T-helper 17 cell (primary cell): ENCODE data around the gene VSX1. TPM values are rescaled to one million over a fixed set of nuclear protein-coding genes. Genes with fewer than 3 reads are reported as not detected.
A peak's percentile ranks its signal among the peaks of the same experiment; 100 is the strongest.

Source experiments
- ATAC-seq: fragments of 150-1000 bp; cut with Tn5 transposase; 2 replicates; pipeline ENCODE4 v1.10.0; 2021; ENCODE audit warnings: mild to moderate bottlenecking, moderate library complexity
- DNase-seq, 3 donors: peaks; one replicate each; pipeline versions ENCODE4 v3.0.0 to v3.0.0-alpha.2; 2020 to 2021
- H3K9me3 ChIP-seq: one replicate; pipeline ENCODE4 v1.7.0; 2013; ENCODE audit warnings: low read length, mild to moderate bottlenecking; ENCODE audit not compliant: control insufficient read depth, poor library complexity, severe bottlenecking
- H3K27ac Mint-ChIP-seq: one replicate; pipeline ENCODE4 v1.8.0; 2022; ENCODE audit warnings: mild to moderate bottlenecking, moderate library complexity, mixed read lengths
- H3K27me3 Mint-ChIP-seq: one replicate; pipeline ENCODE4 v1.8.0; 2022; ENCODE audit warnings: mixed read lengths
- H3K36me3 Mint-ChIP-seq: one replicate; pipeline ENCODE4 v1.8.0; 2022; ENCODE audit warnings: low read depth, mixed read lengths
- H3K4me1 Mint-ChIP-seq: one replicate; pipeline ENCODE4 v1.8.0; 2022; ENCODE audit warnings: mild to moderate bottlenecking, mixed read lengths
- H3K4me3 Mint-ChIP-seq: one replicate; pipeline ENCODE4 v1.8.0; 2022; ENCODE audit warnings: mild to moderate bottlenecking, moderate library complexity, mixed read lengths
- total RNA-seq, 4 donors: library from RNA in 2 of 4; stranded (reverse) in 2 of 4; gene quantifications; one replicate each; pipeline ENCODE4 v1.2.3 and lab custom pipeline; 2022 to 2026

VSX1 gene
- total RNA-seq, 2 donors from 2014 or later: not detected

GRCh38 chr20:25067102-25067987 is 14.6 kb downstream of the VSX1 start:
- Mint-ChIP-seq H3K27ac (no peak overlapping the region), H3K27me3 (peaks cover 58% of the 10 kb centered on the region), H3K36me3 (no peaks in the 10 kb centered on the region), H3K4me1 (peaks cover 15% of the 10 kb centered on the region), H3K4me3 (no peak overlapping the region)
- H3K9me3 ChIP-seq: no peaks in the 10 kb centered on the region
- DNase-seq (no peak), ATAC-seq (no peak)

GRCh38 chr20:25066386-25066785 is 15.6 kb downstream of the VSX1 start:
- H3K27me3 Mint-ChIP-seq: peaks cover 48% of the 10 kb centered on the region
- no peaks in the 10 kb centered on the region for H3K9me3 ChIP-seq
- no peak overlapping the region for H3K4me3 Mint-ChIP-seq
- no peaks in the 10 kb centered on the region for H3K36me3 Mint-ChIP-seq
- ATAC-seq (no peak), DNase-seq (no peak)
- peaks cover 15% of the 10 kb centered on the region for H3K4me1 Mint-ChIP-seq
- peak overlapping the region; percentile 73 for H3K27ac Mint-ChIP-seq

- no peaks in the 10 kb centered on the region for H3K9me3 ChIP-seq
- Mint-ChIP-seq H3K27ac (peak overlapping the region; percentile 73), H3K36me3 (no peaks in the 10 kb centered on the region), H3K4me3 (no peak overlapping the region), H3K4me1 (peaks cover 18% of the 10 kb centered on the region), H3K27me3 (peaks cover 42% of the 10 kb centered on the region)
- peak; percentile 80 for ATAC-seq
- peak; percentile 38 to 54 (median 47) for DNase-seq
Measured at GRCh38 chr20:25065625-25066338, 16.2 kb downstream of the VSX1 start.

DNA sequence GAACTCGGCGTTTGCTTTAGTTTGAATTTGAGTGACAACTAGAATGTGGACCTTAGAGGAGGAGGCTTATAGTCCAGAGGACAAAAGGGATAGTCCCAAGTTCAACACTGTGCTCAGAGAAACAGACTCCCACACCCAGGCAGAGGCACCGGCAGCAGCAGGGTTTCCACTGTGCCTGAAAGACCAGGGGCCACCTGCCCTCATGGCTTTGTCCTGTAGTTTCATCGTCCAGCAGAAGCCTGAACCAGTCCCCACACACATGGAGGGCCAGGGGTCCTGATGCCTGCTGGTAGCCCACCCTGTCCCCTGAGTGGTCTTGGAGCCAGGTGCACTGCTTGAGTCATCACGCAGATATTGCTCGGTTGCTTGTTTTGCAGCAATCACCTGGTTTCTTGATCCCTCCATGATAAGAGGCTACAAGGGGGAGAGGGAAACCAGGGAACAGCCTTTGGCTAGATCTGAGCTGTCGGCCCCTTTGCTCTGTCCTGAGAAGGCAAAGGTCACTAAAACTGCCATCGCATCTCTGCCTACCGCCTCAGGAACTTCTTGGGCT is 16.8 kb downstream of the VSX1 start:
- no peaks in the 10 kb centered on the region for H3K9me3 ChIP-seq
- Mint-ChIP-seq H3K27me3 (peaks cover 36% of the 10 kb centered on the region), H3K27ac (no peak overlapping the region), H3K4me1 (peaks cover 22% of the 10 kb centered on the region), H3K36me3 (no peaks in the 10 kb centered on the region), H3K4me3 (no peak overlapping the region)
- ATAC-seq: no peak
- DNase-seq: peak in 1 of 3 donors; percentile 6

GRCh38 chr20:25064561-25065071 is 17.3 kb downstream of the VSX1 start:
- ATAC-seq: no peak
- Mint-ChIP-seq H3K27ac (no peak overlapping the region), H3K4me1 (peaks cover 19% of the 10 kb centered on the region), H3K4me3 (no peak overlapping the region), H3K36me3 (no peaks in the 10 kb centered on the region), H3K27me3 (peaks cover 31% of the 10 kb centered on the region)
- peak in 1 of 3 donors; percentile 1 for DNase-seq
- no peaks in the 10 kb centered on the region for H3K9me3 ChIP-seq

DNA sequence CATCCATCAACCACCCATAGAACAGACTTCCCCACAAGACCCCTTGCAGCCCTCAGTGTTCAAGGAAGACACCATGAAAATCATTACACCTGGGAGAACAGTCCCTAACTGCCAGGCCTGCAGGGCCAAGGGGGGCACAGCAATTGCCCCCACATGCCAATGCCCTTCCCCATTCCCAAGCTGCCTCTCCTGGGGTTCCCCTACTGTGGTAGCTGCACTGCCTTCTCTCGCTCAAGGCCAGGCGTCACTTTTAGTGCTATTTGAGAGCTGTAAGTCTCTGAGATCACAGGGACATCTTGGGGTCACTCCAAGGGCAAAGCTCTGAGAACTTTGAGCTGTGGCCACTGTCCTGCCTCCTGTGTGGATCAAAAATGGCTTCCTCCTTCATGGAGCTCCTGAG is 18.0 kb downstream of the VSX1 start:
- H3K27me3 Mint-ChIP-seq: peaks cover 25% of the 10 kb centered on the region
- H3K4me1 Mint-ChIP-seq: peaks cover 20% of the 10 kb centered on the region
- DNase-seq (no peak), ATAC-seq (no peak)
- no peak overlapping the region for H3K27ac Mint-ChIP-seq
- H3K9me3 ChIP-seq: no peaks in the 10 kb centered on the region
- H3K36me3 Mint-ChIP-seq: no peaks in the 10 kb centered on the region
- H3K4me3 Mint-ChIP-seq: no peak overlapping the region

GRCh38 chr20:25063546-25063945 is 18.4 kb downstream of the VSX1 start:
- no peak for ATAC-seq
- no peak overlapping the region for H3K27ac Mint-ChIP-seq
- peak in 1 of 3 donors; percentile 5 for DNase-seq
- peaks cover 22% of the 10 kb centered on the region for H3K4me1 Mint-ChIP-seq
- H3K36me3 Mint-ChIP-seq: no peaks in the 10 kb centered on the region
- H3K27me3 Mint-ChIP-seq: peaks cover 25% of the 10 kb centered on the region
- H3K9me3 ChIP-seq: no peaks in the 10 kb centered on the region
- no peak overlapping the region for H3K4me3 Mint-ChIP-seq

DNA sequence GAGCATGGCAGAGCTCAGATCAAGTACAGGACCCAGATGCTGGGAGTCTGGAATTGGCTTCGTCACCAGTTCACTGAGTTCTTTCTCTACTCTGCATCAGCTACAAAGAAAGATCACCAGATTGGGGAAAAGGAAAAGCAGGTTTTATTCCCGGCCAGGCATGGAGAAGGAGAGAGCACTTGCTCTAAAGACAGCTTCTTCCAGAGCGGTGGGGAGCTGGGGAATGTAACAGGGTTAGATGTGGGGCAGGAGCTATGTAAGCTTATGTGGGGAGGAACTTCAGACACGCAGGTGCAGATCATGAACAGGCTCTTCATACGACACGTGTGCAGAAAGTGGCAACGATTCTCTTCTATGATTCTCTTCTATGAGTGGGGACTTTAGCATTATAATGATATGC is 19.1 kb downstream of the VSX1 start:
- H3K9me3 ChIP-seq: no peaks in the 10 kb centered on the region
- peaks cover 22% of the 10 kb centered on the region for H3K4me1 Mint-ChIP-seq
- H3K4me3 Mint-ChIP-seq: no peak overlapping the region
- ATAC-seq (no peak), DNase-seq (no peak)
- peaks cover 25% of the 10 kb centered on the region for H3K27me3 Mint-ChIP-seq
- no peaks in the 10 kb centered on the region for H3K36me3 Mint-ChIP-seq
- H3K27ac Mint-ChIP-seq: no peak overlapping the region

GRCh38 chr20:25061821-25062530 is 20.0 kb downstream of the VSX1 start:
- Mint-ChIP-seq H3K27me3 (peaks cover 25% of the 10 kb centered on the region), H3K4me1 (peaks cover 22% of the 10 kb centered on the region), H3K36me3 (no peaks in the 10 kb centered on the region), H3K27ac (peak overlapping the region; percentile 87), H3K4me3 (no peak overlapping the region)
- DNase-seq (peak in 1 of 3 donors; percentile 6), ATAC-seq (no peak)
- no peaks in the 10 kb centered on the region for H3K9me3 ChIP-seq

DNA sequence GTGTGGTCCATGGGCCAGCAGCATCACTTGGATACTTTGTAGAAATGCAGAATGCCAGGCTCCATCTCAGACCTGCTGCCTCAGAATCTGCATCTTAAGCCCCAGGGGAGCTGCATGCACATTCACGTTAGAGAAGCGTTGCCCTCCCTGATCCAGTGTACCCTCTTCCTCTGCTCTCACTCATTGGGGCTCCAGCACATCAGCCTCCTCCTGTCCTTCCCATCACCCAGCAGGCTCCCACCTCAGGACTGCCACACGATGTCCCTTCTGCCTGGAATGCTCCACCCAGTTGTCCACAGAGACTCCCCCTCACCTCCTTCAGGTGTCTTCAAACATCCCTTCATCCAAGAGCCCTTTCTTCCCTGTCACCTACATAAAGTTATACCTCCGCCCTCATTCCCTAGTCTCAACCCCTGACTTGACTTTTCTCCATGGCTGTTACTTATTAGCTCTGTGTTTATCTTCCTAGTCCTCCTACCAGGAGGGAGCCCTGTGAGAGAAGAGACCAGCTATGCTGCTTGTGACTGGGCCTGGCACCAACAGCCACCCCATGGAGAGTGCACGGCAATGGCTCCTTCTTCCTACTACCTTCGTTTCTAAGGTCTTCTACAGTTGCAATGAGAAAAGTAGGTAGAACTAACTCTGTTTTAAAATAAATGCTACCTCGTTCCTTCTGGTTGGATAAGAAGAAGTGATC is 20.7 kb downstream of the VSX1 start:
- no peaks in the 10 kb centered on the region for H3K36me3 Mint-ChIP-seq
- ATAC-seq (no peak), DNase-seq (peak in 1 of 3 donors; percentile 1)
- H3K9me3 ChIP-seq: no peaks in the 10 kb centered on the region
- H3K4me3 Mint-ChIP-seq: peak overlapping the region; percentile 59
- H3K27ac Mint-ChIP-seq: peak overlapping the region; percentile 87
- H3K27me3 Mint-ChIP-seq: peaks cover 24% of the 10 kb centered on the region
- H3K4me1 Mint-ChIP-seq: peaks cover 25% of the 10 kb centered on the region

- peaks cover 26% of the 10 kb centered on the region for H3K4me1 Mint-ChIP-seq
- DNase-seq: peak in 1 of 3 donors; percentile 7
- H3K4me3 Mint-ChIP-seq: peak overlapping the region; percentile 49
- no peaks in the 10 kb centered on the region for H3K9me3 ChIP-seq
- ATAC-seq: no peak
- peak overlapping the region; percentile 87 for H3K27ac Mint-ChIP-seq
- H3K36me3 Mint-ChIP-seq: no peaks in the 10 kb centered on the region
- H3K27me3 Mint-ChIP-seq: peaks cover 15% of the 10 kb centered on the region
Measured at GRCh38 chr20:25059866-25060465, 22.0 kb downstream of the VSX1 start.
